HG03520 (cell line): ENCODE measurements around the gene NCOA3.
"Not testable (repeated sequence)": the region's sequence is repeated elsewhere in the genome, so short reads cannot be mapped to it uniquely, and the experiment has no call there.

Source experiments
- ATAC-seq: cut with Tn5 transposase; IDR thresholded peaks from one replicate; pipeline ENCODE4 v1.9.1; 2021; ENCODE audit warnings: mild to moderate bottlenecking, moderate library complexity; ENCODE audit not compliant: unreplicated experiment

The NCOA3 gene

DNA sequence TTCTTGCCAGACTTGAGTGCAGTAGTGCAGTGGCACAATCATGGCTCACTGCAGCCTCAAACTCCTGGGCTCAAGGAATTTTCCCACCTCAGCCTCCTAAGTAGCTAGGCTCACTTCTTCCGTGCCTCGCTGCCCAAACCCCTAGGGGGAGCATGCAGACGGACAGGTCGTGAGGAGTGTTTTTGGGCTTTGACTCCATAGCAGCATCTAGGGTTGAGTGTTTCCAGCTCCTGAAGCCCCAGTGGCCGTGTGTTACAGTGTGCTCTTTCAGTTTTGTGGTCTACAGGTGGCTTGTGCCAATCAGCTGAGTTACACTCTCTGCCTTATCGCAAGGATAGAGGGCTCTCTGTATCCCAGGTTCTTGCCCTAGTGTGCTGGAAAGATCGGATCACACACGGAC, 33.4 kb downstream of the NCOA3 start:
- no peak for ATAC-seq

DNA sequence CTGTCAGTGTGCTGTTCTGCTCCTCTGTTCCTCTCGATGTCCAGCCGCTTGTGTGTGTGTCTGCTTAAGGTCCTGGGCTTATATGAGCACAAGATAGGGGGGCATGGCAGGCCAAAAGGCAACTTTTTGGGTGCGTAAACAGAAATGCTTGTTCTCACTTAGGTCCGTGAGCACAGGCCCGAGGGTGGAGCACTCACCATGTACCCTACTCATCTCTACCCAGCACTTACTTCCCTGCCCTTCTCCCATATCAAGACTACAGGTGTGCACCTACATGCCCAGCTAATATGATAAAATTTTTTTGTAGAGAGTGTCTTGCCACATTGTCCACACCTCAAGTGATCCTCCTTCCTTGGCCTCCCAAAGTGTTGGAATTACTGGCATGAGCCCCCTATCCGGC, 34.3 kb downstream of the NCOA3 start:
- no peak for ATAC-seq

DNA sequence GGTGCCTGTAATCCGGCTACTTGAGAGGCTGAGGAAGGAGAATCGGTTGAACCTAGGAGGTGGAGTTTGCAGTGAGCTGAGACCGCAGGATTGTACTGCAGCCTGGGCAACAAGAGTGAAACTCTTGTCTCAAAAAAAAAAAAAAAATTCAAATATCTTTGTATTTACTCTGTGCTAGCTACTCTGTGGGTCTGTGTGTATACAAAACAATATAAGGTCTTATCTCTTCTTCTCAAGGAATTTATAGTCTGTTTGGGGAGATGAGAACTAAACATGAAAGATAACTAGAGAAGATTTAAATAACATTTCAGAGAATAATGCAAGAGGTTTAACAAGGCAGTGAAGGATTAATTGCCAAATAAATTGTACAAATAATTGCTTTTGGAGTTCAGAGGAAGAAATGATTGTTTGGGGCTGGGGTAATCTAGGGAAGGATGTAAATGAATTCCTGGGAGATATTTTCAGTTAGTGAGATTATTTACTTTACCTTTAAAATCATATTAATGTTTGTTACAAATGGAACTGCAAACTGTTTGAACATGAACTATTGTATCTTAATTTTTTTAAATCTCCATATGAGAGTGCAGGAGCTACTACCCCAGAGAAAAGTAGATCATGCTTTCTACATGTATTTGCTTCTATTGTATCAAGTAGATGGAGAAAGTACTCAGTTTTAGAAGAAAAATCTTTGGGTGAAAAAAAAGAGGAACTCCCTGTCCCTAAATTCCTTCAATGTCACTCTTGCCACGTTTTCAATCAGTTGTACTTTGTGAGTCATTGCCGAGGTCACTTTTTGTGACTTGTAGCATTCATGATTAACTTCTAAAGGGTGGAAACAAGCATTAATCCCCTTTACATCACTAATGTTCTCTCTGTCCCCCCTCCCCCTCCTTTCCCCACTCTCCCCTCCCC, 39.0 kb downstream of the NCOA3 start:
- ATAC-seq, result no peak

DNA sequence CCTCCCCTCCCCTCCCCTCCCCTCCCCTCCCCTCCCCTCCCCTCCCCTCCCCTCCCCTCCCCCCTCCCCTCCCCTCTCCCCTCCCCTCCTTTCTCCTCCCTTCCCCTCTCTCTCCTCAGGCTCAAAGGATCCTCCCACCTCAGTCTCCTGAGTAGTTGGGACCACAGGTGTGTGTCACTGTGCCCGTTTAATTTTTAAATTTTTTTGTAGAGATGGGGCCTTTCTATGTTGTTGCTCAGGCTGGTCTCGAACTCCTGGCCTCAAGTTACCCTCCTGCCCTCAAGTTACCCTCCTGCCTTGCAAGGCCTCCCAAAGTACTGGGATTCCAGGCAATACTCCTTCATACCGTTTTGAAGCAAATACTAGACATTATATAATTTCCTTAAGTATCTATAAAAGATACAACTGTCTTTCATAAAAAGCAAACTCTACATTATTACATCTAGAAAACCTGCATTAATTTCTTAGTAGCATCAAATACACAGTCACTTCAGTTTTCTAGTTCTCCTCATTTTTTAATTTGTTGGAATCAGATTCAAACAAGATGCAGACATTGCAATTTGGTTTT, 39.8 kb downstream of the NCOA3 start:
- no peak for ATAC-seq

DNA sequence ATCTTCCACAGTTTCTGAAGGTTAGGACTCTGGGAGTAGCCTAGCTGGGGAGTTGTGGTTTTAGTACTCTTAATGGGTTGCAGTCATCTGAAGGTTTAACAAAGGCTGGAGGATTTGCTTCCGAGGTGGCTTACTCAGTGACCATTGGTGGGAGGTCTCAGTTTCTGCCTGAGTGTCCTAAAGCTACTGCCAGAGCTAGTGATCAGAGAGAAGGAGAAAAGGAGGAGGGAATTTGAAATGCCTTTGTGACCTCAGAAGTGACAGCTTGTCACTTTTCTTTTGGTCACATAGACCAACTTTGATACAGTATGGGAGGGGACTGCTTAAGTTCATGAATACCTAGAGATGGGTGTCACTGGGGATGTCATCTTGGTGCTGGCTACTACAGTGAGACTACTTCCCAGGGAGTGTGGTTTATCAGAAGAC, 41.3 kb downstream of the NCOA3 start:
- ATAC-seq, result no peak

DNA sequence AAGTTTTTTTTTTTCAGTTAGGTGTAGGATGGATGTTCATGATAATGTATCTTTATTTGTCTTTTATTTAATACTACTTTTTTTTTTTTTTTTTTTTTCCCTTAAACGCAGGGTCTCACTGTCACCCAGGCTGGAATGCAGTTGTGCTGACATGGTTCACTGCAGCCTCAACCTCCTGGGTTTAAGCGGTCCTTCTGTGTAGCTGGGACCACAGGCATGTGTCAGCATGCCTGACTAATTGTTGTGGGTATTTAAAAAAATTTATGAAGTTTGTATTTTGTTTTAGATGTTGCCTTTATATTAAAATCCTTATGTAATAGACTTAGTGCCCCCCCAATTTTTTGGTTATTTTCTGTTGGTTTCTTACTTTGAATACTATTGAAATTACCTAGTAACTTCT, 42.6 kb downstream of the NCOA3 start:
- no peak for ATAC-seq

DNA sequence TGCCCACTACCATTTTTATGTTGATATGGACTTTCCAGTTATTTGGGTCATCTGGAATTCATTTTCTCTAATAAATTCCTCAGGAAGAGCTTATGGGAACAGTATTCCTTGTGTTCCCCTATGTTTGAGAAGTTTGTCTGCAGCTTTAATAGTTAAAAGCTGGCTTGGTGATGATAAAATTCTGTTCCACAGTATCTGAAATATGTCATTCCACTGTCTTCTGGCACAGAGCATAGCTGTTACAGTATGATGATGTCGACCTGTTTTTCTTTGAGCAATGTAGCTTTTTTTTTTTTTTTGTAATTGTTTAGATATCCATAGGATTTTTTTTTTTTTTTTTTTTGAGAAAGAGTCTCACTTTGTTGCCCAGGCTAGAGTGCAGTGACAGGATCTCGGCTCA, 43.2 kb downstream of the NCOA3 start:
- no peak for ATAC-seq

DNA sequence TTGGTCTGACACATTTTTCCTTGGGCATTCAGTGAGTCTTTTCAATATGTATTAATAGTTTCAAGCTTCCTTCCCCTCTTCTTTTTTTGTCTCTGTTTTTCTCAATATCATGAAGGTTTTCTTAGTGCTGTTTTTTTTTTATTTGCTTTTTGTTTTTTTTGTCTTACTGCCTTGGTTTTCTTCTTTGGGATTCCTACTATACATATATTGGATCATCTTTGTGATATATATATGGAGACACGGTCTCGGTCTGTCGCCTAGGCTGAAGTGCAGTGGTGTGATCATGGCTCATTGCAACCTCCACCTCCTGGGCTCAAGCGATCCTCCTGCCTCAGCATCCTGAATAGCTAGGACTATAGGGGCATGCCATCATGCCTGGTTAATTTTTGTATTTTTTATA, 43.8 kb downstream of the NCOA3 start:
- no peak for ATAC-seq

DNA sequence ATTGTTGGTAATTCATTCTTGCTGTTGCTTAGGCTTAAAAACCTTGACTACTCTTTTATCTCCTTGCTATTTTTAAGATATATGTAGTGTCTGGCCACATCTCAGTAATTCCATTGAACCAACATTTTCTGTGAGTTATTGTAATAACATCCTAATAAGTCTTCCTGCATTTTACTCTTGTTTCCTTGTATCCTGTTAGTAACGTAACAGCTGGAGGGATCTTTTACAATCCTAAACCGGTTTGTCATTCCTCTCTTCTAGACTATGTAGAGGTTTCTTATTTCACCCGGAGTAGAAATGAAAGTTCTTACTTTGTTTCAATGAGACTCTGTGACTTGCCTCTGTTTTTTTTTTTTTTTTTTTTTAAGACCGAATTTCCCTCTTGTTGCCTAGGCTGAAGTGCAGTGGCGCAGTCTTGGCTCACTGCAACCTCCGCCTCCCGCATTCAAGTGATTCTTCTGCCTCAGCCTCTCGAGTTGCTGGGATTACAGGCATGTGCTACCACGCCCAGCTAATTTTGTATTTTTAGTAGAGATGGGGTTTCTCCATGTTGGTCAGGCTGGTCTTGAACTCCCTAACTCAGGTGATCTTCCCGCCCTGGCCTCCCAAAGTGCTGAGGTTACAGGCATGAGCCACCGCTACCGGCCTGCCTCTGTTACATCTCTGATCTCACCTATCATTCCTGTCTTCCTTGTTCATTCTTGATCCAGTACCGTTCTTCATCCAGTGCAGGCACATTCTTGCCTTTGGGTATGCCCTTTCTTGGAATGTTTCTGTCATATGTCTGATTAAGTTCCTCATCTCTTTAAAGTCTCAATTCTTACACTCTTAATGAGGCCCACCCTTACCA, 44.7 kb downstream of the NCOA3 start:
- ATAC-seq, result no peak

DNA sequence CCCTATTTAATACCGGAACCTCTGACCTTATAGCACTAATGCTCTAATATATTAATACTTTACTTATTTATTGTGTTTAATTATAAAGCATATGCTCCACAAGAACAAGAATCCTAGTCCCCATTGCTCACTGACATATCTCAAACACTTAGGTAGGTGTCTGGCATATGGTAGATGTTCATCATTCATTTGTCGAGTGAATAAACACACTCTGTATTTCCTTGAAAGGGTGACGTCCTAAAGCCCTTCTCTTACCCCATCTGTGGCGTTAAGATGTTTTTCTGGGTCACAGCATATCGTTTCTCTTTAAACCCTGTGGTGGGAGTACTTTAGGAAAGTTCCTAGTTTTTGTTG, 45.3 kb downstream of the NCOA3 start:
- ATAC-seq, result no peak

DNA sequence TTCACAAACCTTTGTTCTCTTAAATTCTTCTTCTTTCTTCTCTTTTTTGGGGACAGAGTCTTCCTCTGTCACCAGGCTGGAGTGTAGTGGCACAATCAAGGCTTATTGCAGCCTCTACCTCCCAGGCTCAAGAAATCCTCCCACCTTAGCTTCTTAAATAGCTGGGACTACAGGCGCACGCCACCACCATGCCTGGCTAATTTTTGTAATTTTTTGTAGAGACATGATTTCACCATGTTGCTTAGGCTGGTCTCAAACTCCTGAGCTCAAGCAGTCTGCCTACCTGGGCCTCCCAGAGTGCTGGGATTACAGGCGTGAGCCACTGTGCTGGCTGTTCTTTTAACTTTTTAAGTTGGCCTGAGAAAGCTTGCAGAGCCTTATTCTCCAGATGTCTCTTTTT, 48.0 kb downstream of the NCOA3 start:
- no peak for ATAC-seq

DNA sequence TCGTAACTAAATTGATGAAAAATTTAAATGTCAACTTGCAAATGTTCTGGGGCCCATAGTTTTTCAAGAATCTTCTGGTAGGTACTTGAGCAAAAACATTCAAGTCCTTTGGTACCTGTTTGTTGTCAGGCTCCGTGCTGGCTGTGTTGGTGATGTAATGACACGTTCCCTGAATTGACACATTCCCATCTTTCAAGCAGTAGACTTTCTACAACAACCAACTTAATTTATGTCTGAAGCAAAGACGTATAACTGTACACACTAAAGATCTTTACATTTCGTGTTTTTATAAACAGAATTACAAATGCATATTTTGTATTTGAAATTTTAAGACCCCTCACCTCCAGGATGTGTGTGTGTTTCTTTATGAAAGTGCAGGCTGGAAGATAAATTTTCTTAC, 49.5 kb downstream of the NCOA3 start:
- no peak for ATAC-seq

DNA sequence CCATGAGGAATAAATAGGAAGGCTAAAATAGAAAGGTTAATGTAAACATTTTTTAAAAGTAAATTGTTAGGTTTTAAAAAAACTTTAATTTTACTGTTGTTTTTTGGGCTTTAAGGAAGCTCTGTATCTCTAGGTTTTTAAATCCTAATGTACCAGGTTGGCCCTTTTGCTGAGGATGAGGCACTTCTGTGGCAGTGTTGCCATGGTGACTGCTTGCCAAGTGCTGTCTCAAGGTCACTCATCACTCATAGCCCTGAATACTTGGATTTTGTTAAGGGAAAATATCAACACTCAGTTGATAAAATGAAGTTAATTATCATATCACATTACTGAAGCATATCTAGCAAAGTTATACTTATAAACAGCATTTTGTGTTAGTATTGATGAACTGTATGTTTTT, 50.2 kb downstream of the NCOA3 start:
- no peak for ATAC-seq

DNA sequence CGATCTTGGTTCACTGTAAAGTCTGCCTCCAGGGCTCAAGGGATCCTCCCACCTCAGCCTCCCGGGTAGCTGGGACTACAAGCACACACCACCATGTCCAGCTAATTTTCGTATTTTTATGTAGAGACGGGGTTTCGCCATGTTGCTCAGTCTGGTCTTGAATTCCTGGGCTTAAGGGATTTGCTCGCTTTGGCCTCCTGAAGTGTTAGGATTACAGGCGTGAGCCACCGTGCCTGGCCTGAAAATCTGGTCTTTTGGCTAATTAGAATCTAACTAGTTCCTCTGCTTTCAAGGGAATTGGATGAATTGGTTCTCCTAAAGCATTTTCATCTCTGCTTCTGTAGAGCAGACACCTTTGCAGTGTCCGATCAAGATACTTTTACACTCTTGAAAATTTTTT, 51.3 kb downstream of the NCOA3 start:
- no peak for ATAC-seq

DNA sequence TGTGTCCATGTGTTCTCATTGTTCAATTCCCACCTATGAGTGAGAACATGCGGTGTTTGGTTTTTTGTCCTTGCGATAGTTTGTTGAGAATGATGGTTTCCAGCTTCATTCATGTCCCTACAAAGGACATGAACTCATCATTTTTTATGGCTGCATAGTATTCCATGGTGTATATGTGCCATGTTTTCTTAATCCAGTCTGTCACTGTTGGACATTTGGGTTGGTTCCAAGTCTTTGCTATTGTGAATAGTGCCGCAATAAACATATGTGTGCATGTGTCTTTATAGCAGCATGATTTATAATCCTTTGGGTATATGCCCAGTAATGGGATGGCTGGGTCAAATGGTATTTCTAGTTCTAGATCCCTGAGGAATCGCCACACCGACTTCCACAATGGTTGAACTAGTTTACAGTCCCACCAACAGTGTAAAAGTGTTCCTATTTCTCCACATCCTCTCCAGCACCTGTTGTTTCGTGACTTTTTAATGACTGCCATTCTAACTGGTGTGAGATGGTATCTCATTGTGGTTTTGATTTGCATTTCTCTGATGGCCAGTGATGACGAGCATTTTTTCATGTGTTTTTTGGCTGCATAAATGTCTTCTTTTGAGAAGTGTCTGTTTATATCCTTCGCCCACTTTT, 52.0 kb downstream of the NCOA3 start:
- not testable (repeated sequence) for ATAC-seq

DNA sequence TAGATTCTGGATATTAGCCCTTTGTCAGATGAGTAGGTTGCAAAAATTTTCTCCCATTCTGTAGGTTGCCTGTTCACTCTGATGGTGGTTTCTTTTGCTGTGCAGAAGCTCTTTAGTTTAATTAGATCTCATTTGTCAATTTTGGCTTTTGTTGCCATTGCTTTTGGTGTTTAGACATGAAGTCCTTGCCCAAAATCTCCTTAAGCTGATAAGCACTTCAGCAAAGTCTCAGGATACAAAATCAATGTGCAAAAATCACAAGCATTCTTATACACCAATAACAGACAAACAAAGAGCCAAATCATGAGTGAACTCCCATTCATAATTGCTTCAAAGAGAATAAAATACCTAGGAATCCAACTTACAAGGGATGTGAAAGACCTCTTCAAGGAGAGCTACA, 52.6 kb downstream of the NCOA3 start:
- not testable (repeated sequence) for ATAC-seq

DNA sequence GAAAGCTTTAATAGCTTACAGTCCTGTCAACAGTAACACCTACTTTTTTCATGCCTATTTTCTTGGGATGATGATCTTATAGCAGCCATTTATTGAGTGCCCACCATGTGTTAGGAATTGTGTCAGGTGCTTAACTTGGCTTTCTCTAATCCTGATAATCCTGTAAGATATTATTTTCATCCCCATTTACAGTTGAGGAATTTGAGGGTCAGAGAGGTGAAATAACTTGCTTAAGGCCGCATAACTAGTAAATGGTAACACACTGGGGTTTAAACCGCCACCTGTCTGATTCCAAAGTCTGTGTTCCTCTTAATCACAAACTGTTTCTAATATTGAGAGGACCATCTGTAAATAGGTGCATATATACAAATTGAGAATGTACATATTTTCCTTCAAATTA, 55.5 kb downstream of the NCOA3 start:
- ATAC-seq, result no peak

DNA sequence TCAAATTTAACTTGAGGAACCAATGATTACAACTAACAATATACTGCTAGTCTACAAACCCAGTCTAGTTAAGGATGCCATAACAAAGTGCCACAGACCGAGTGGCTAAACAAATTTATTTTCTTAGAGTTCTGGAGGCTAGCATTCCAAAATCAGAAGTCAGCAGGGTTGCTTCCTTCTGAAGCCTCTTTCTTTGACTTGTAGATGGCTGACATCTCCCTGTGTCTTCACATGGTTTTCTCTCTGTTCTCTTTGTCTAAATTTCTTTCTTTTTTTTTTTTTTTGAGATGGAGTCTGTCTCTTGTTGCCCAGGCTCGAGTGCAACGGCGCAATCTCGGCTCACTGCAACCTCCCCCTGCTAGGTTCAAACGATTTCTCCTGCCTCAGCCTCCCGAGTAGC, 56.1 kb downstream of the NCOA3 start:
- ATAC-seq, result no peak

DNA sequence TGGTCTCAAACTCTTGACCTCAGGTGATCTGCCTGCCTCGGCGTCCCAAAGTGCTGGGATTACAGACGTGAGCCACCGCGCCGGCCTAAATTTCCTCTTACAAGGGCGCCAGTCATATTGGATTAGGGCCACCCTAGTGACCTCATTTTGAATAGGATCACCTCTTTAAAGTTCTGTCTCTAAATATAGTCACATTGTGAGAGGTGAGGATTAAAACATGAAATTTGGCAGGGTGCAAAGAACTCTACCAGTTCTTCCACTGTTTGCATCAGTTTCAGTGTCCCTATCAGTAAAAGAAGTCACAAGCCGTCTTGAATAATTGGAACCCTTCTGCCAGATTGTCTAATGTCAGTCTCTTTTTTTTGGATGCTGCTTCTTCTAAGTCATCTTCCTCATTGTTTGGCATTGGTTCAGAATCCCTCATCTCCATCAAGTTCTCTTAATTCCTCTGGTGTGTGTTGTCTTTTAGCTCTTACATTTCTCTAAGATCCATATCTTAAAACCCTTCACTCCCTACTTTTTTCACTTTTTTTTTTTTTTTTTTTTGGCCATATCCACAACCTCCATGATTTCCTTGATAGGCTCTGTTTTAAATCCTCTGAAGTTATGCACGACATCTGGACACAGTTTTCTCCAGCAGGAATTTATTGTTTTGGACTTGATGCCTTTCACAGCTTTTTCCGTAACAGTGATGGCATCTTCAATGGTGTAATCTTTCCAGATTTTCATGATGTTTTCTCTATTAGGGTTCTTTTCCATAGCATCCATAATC, 56.8 kb downstream of the NCOA3 start:
- no peak for ATAC-seq

DNA sequence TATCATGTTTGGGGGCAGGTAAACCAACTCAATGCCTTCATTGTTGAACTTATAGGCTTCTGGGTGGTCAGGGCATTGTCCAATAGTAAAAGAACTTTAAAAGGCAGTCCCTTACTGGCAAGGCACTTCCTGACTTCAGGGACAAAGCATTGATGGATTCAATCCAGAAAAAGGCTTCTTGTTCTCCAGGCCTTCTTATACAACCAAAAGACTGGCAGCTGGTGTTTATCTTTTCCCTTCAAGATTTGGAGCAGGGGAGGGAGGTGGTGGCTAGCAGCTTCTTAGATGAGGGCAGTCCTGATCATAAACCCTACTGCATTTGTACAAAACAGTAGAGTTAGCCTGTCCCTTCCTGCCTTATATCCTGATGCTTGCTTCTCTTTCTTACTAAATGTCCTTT, 57.5 kb downstream of the NCOA3 start:
- ATAC-seq, result no peak

DNA sequence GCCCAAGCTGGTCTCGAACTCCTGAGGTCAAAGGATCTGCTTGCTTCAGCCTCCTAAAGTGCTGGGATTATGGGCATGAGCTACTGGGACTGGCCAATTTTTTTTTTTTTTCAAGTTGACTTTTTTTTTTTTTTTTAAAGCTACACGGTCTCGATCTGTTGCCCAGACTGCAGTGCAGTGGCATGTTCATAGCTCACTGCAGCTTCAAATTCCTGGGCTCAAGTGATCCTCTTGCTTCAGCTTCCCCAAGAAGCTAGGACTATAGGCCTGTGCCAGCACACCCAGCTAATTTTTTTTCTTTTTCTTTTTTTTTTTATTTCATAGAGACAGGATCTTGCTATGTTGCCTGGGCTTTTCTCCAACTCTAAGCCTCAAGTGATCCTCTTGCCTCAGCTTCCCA, 59.5 kb downstream of the NCOA3 start:
- no peak for ATAC-seq
